NCI-H187 (cell line): ENCODE results near the gene THBS1.

ENCODE experiments used
- DNase-seq, 2 experiments: peaks; one replicate each; lab custom pipeline; 2025; lab: John Stamatoyannopoulos, UW

The THBS1 gene

GRCh38 chr15:39589193-39589814 lies 8.4 kb downstream of the THBS1 start:
- no peak for DNase-seq

GRCh38 chr15:39589815-39590644 lies 9.2 kb downstream of the THBS1 start:
- DNase-seq: no peak

GRCh38 chr15:39591141-39591895 lies 10.4 kb downstream of the THBS1 start:
- no peak for DNase-seq

GRCh38 chr15:39591896-39592315 lies 11.0 kb downstream of the THBS1 start:
- no peak for DNase-seq

- DNase-seq: no peak
These were observed 11.6 kb downstream of the THBS1 start for GRCh38 chr15:39592500-39592899.

- no peak for DNase-seq
These were observed 12.3 kb downstream of the THBS1 start for GRCh38 chr15:39593071-39593655.

DNA sequence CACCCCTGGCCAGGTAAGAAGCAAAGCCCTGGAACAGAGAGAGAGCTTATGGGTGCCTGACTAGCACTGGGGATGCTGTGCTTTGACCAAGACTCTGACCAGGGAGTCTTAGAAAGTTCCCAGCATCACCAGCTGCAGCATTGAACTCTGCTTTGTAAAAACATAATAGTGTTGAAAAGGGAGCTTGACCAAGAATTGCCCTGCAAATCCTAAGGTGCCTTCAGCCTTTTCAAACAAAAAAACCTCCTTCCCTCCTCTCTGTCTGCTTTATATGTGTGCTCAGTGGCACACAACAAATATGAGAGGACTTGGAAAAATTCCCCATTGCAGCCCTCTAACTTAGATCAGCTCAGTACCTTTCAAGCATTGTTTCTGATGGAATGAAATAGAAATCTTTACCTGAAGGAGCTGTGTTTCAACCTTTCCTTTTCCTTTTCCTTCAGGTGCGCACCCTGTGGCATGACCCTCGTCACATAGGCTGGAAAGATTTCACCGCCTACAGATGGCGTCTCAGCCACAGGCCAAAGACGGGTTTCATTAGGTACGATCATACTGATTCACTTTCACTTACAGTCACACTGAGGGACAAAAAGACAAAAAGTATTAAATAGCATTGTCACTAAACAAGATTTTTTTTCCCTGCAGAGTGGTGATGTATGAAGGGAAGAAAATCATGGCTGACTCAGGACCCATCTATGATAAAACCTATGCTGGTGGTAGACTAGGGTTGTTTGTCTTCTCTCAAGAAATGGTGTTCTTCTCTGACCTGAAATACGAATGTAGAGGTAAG lies 13.0 kb downstream of the THBS1 start:
- DNase-seq: no peak

DNA sequence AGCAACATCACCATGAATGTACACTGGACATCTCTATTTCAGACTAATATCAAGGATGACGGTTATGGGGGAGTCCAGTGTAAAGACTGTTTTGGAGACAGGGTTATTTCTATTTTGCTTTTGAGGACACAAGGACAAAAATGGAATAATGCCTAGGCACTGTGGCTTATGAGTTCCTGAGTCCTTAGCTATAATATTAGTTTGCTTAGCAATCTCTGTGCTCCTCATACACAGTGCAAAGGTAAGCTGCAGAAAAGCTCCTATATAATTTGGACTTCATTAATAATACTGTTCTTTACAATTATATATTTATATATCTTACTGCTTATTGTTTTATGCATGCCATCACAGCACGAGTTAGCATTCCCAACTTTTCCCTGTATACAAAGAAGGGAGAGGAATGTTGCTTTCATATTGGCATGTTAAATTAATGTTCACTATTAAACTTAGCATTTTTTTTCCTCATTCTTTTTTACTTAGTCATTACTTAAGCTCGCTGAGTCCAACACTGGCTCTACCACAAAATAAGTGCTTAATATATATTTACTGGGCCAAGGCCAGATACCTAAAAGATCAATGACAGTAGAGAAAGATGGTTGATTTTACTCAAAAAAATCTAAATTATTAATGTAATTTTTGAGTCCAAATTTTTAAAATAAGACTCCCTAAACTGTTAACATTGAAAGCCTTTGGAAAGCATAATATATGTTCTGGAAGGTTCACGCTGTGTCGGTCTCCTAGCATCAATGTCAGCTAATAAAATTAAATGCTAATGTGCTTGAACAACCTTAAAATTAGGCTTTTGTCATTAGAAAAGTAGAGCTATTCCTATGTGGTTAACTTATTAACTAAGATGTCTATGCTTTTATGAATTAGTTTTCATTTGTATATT lies 13.8 kb downstream of the THBS1 start:
- no peak for DNase-seq

GRCh38 chr15:39595338-39596221 lies 14.7 kb downstream of the THBS1 start:
- DNase-seq: no peak

GRCh38 chr15:39596358-39597051 lies 15.6 kb downstream of the THBS1 start:
- DNase-seq: no peak

- no peak for DNase-seq
These were observed 16.5 kb downstream of the THBS1 start for GRCh38 chr15:39597336-39597735.

DNA sequence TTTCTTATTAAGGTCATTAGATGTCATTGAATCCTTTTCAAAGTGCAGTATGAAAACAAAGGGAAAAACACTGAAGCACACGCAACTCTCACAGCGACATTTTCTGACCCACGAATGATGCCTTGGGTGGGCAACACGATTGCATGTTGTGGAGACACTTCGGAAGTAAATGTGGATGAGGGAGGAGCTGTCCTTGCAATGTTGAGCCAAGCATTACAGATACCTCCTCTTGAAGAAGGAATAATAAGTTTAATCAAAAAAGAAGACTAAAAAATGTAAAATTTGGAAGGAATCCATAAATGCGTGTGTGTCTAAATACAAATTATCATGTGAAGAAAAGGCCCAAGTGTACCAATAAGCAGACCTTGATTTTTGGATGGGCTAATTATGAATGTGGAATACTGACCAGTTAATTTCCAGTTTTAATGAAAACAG lies 16.9 kb downstream of the THBS1 start:
- no peak for DNase-seq

DNA sequence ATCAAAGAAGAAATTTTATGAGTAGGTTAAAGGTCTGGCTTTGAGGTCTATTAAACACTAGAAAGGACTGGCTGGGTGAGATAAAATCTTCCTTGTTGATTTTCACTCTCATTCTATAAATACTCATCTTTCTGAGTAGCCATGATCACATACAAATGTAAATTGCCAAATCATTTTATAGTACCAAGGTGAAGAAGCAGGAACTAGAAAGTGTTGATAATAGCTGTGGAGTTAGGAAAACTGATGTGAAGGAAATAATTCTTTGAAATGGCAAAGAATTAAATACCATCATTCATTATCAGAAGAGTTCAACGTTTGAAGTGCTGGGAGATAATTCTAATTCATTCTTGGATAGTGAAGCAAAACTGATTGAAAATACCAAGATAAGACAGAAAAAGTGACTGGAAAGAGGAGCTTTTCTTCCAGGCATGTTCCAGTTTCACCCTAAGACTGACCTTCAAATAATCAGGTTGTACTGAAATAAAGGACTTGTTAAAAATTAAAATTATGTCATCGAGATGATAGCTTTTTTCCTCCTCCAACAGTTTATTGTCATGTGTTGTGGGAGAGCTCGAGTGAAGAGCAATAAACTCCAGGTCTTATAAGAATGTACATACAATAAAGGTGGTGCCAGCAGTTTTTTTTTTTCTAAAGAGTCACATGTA lies 17.4 kb downstream of the THBS1 start:
- no peak for DNase-seq

DNA sequence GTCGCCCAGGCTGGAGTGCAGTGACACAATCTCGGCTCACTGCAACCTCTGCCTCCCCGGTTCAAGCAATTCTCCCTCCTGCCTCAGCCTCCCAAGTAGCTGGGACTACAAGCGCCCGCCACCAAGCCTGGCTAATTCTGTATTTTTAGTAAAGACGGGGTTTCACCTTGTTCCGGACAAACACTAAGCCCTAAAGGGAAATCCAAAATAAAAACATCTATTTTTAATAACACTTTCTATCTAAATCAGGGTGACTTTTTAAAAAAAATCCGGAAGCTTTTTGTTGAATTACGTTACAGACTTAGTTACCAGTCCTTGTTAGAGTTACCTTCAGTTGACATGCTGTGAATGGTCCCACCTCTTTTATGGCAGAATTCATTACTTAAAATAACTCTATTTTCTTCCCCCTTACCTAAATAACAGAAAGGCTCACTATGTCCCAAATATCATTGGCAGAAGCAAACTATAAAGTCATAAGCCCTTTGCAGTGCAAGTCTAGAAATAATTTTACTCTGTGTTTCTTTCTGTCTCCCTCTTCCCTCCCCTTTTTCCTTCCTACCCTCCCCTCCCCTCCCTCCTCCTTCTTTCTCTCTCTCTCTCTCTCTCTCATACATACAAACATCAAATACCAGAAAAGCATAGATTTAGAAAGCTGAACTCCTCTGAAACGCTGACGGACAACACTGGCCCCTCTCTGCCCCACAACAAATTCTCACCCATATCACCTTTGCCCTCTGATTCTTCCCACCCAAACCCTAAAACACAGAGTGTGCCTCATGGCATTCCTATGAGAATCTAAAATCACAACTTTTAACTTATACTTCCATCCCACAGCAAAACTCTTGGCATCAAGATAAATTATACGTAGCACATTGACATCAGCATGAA lies 18.3 kb downstream of the THBS1 start:
- DNase-seq: no peak

DNA sequence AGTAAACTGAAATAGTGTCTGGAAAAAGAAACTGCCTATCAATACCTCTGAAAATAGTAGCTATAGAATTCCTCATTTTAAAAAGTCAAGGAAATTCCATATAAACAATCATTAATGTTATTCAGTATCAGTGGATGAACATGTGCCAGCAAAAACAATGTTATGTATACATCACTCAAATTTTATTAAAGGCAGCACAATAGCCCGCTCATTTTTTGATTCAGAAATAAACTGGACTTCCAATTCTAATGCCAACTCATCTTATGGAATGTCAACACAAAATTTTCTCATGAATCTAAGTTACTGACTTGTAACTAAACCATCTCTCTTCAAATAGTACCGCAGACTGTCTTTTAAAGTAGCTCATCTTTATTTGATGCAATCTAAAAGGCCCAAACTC lies 19.0 kb downstream of the THBS1 start:
- no peak for DNase-seq

DNA sequence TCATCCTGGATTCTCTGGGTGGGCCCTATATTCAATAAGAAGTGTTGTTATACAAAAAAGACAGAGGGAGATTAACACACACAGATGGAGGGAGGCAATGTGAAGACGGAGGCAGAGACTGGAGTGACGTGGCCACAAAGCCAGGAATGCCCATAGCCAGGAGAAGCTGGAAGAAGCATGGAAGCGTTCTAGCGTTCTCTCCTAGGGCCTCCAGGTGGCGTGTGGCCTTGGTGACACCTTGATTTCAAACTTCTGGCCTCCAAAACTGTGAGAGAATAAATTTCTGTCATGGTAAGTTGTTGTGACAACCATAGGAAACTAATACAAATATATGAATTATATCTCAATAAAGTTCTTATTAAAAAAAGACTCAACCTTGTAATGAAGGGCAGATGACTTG lies 21.3 kb downstream of the THBS1 start:
- no peak for DNase-seq

GRCh38 chr15:39605146-39605545 lies 24.3 kb downstream of the THBS1 start:
- DNase-seq: no peak
